GM21390 (cell line): ENCODE measurements around the gene TMEM205.
"Not testable (repeated sequence)": the region's sequence is repeated elsewhere in the genome, so short reads cannot be mapped to it uniquely, and the experiment has no call there.

Experiments used
- ATAC-seq: cut with Tn5 transposase; IDR thresholded peaks from one replicate; pipeline ENCODE4 v1.9.1; 2021; ENCODE audit not compliant: unreplicated experiment

TMEM205 gene

GRCh38 chr19:11373166-11373884, 27.3 kb upstream of the TMEM205 start:
- ATAC-seq: no peak

GRCh38 chr19:11370744-11371143, 24.7 kb upstream of the TMEM205 start:
- ATAC-seq: no peak

- ATAC-seq: no peak
Observed at GRCh38 chr19:11367528-11367927, 21.5 kb upstream of the TMEM205 start.

- no peak for ATAC-seq
Observed at GRCh38 chr19:11365557-11366117, 19.6 kb upstream of the TMEM205 start.

- ATAC-seq: no peak
Observed at GRCh38 chr19:11364935-11365334, 18.9 kb upstream of the TMEM205 start.

- no peak for ATAC-seq
Observed at GRCh38 chr19:11364296-11364904, 18.3 kb upstream of the TMEM205 start.

- ATAC-seq: no peak
Observed at GRCh38 chr19:11363881-11364280, 17.8 kb upstream of the TMEM205 start.

- no peak for ATAC-seq
Observed at GRCh38 chr19:11361771-11362731, 16.0 kb upstream of the TMEM205 start.

GRCh38 chr19:11361037-11361770, 15.1 kb upstream of the TMEM205 start:
- no peak for ATAC-seq

- no peak for ATAC-seq
Observed at GRCh38 chr19:11359421-11359820, 13.4 kb upstream of the TMEM205 start.

- ATAC-seq: no peak
Observed at GRCh38 chr19:11356676-11357550, 10.8 kb upstream of the TMEM205 start.

- ATAC-seq: no peak
Observed at GRCh38 chr19:11356074-11356397, 10.0 kb upstream of the TMEM205 start.

- ATAC-seq: no peak
Observed at GRCh38 chr19:11355160-11356073, 9.3 kb upstream of the TMEM205 start, which contains the start of gene PLPPR2. TSS of gene PLPPR2 (plus strand) at chr19:11355432. CDS start at chr19:11357674, 2,242 bp downstream.

GRCh38 chr19:11354102-11354501, 8.0 kb upstream of the TMEM205 start:
- not testable (repeated sequence) for ATAC-seq

GRCh38 chr19:11349171-11349570, 3.1 kb upstream of the TMEM205 start:
- no peak for ATAC-seq

GRCh38 chr19:11347546-11348039, 1.5 kb upstream of the TMEM205 start:
- ATAC-seq: no peak

GRCh38 chr19:11345122-11345803, 805 bp downstream of the TMEM205 start:
- no peak for ATAC-seq

GRCh38 chr19:11342429-11342828, 3.6 kb downstream of the TMEM205 start:
- no peak for ATAC-seq
